Endodermal cell (in vitro differentiated cells): Measurements from ENCODE around the gene RABGAP1L. TPM values are rescaled to one million over a fixed set of nuclear protein-coding genes. Genes with fewer than 3 reads are reported as not detected.
"Not testable (repeated sequence)": the region's sequence is repeated elsewhere in the genome, so short reads cannot be mapped to it uniquely, and the experiment has no call there.

Experiments used
- DNase-seq: peaks from one replicate; pipeline ENCODE4 v3.0.0-alpha.2; 2017
- H3K27ac ChIP-seq: 2 replicates; pipeline ENCODE4 v1.5.1; 2013; ENCODE audit warnings: mild to moderate bottlenecking, low read depth, low read length, moderate library complexity
- H3K27me3 ChIP-seq: 2 replicates; pipeline ENCODE4 v1.6.1; 2013; ENCODE audit warnings: mild to moderate bottlenecking, low read length, moderate library complexity; ENCODE audit not compliant: insufficient read depth, control insufficient read depth, poor library complexity, severe bottlenecking
- H3K36me3 ChIP-seq: 2 replicates; pipeline ENCODE4 v1.7.0; 2013; ENCODE audit warnings: mild to moderate bottlenecking, low read length, moderate library complexity; ENCODE audit not compliant: control insufficient read depth, insufficient read depth
- H3K4me1 ChIP-seq: one replicate; pipeline ENCODE4 v1.7.0; 2013; ENCODE audit warnings: low read length; ENCODE audit not compliant: control insufficient read depth, insufficient read depth
- H3K4me3 ChIP-seq: 2 replicates; pipeline ENCODE4 v1.5.1; 2013; ENCODE audit warnings: mild to moderate bottlenecking, low read length, moderate library complexity
- H3K9ac ChIP-seq: 2 replicates; pipeline ENCODE4 v1.6.1; 2013; ENCODE audit warnings: mild to moderate bottlenecking, low read length, moderate library complexity; ENCODE audit not compliant: poor library complexity, severe bottlenecking; ENCODE audit errors: extremely low read depth
- H3K9me3 ChIP-seq: 2 replicates; pipeline ENCODE4 v1.6.1; 2013; ENCODE audit warnings: mild to moderate bottlenecking, low read length, moderate library complexity; ENCODE audit not compliant: control insufficient read depth
- H3K27ac Mint-ChIP-seq: 2 replicates; pipeline ENCODE4 v1.8.0; 2020; ENCODE audit warnings: mixed read lengths
- H3K27me3 Mint-ChIP-seq: 2 replicates; pipeline ENCODE4 v1.8.0; 2021; ENCODE audit warnings: mild to moderate bottlenecking, mixed read lengths; ENCODE audit not compliant: insufficient read depth
- H3K36me3 Mint-ChIP-seq: 2 replicates; pipeline ENCODE4 v1.8.0; 2020; ENCODE audit warnings: low read depth, mixed read lengths
- H3K4me1 Mint-ChIP-seq: 2 replicates; pipeline ENCODE4 v1.8.0; 2020; ENCODE audit warnings: mixed read lengths
- H3K4me3 Mint-ChIP-seq: 2 replicates; pipeline ENCODE4 v1.8.0; 2020; ENCODE audit warnings: mild to moderate bottlenecking, moderate library complexity, mixed read lengths
- H3K9me3 Mint-ChIP-seq: 2 replicates; pipeline ENCODE4 v1.8.0; 2020; ENCODE audit warnings: mild to moderate bottlenecking, mixed read lengths
- WGBS, 2 experiments: methylation state at CpG; one replicate each; pipeline versions ENCODE4 v1.1.5 to v1.1.7; 2013; ENCODE audit warnings: missing lambda C conversion rate in 2 of 2, mixed read lengths in 1 of 2; ENCODE audit not compliant: insufficient coverage in 1 of 2, insufficient read length in 1 of 2; 5-methylcytosine and 5-hydroxymethylcytosine counted together
- total RNA-seq, 2 donors: library from RNA; stranded (reverse); fragmentation: NEBNext Ultra II Directional in 1 of 2; extraction: Animal tissue kit (Norgen Biotek cat#: 25700) in 1 of 2; gene quantifications; 2 replicates in 1 of 2; 3 replicates in 1 of 2; pipeline ENCODE4 v1.2.1, GENCODE V29; 2021
- TF ChIP-seq, protein P1 (sequence below): fragments of 200-600 bp; sonication (generic); conservative IDR thresholded peaks from 2 replicates; pipeline ENCODE4 v1.5.0; 2021; ENCODE audit warnings: antibody characterized with exemption, mild to moderate bottlenecking

RABGAP1L gene
- total RNA-seq, 2 donors from 2014 or later, result 32.5 to 36.9 TPM

DNA sequence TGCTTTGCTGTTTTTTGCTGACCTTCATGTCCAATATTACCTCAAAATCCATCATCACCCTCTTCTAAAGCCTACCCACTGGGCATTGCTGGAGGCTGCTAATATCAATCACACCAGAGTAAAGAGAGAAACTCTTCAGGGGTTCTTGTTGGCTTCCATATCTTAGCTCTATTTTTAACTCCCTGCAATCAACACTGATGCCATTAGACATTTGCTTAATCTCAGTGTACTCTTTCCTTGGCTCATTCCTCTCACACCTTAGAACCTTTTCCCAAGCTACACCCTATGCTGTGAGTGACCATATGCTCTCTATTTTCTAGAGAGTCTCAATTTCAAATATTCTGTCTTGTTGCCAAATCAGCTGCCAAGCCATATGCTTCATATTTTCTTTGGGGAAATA is 40.6 kb upstream of the RABGAP1L start:
- Mint-ChIP-seq H3K36me3 (no peaks in the 10 kb centered on the region), H3K27me3 (peaks cover 1% of the 10 kb centered on the region), H3K27ac (no peak overlapping the region), H3K9me3 (peaks cover 5% of the 10 kb centered on the region), H3K4me3 (no peak overlapping the region), H3K4me1 (peaks cover 6% of the 10 kb centered on the region)
- Histone ChIP-seq H3K27ac (no peak overlapping the region), H3K36me3 (no peaks in the 10 kb centered on the region), H3K4me1 (no peaks in the 10 kb centered on the region), H3K9ac (no peak overlapping the region), H3K4me3 (no peak overlapping the region), H3K27me3 (no peaks in the 10 kb centered on the region), H3K9me3 (peaks cover 2% of the 10 kb centered on the region)
- TF ChIP-seq, protein P1, sequence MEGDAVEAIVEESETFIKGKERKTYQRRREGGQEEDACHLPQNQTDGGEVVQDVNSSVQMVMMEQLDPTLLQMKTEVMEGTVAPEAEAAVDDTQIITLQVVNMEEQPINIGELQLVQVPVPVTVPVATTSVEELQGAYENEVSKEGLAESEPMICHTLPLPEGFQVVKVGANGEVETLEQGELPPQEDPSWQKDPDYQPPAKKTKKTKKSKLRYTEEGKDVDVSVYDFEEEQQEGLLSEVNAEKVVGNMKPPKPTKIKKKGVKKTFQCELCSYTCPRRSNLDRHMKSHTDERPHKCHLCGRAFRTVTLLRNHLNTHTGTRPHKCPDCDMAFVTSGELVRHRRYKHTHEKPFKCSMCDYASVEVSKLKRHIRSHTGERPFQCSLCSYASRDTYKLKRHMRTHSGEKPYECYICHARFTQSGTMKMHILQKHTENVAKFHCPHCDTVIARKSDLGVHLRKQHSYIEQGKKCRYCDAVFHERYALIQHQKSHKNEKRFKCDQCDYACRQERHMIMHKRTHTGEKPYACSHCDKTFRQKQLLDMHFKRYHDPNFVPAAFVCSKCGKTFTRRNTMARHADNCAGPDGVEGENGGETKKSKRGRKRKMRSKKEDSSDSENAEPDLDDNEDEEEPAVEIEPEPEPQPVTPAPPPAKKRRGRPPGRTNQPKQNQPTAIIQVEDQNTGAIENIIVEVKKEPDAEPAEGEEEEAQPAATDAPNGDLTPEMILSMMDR, result no peak
- DNase-seq, result no peak

DNA sequence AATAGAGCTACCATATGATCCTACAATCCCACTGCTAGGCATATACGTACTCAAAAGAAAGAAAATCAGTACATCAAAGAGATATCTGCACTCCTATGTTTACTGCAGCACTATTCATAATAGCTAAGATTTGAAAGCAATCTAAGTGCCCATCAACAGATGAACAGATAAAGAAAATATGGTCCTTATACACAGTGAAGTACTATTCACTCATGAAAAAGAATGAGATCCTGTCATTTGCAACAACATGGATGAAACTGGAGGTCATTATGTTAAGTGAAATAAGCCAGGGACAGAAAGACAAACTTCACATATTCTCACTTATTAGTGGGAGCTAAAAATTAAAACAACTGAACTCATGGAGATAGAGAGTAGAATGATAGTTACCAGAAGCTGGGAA is 37.0 kb upstream of the RABGAP1L start:
- DNase-seq, H3K4me1 Mint-ChIP-seq, H3K27me3 ChIP-seq, H3K4me1 ChIP-seq, H3K27me3 Mint-ChIP-seq, H3K27ac ChIP-seq, H3K36me3 Mint-ChIP-seq, H3K27ac Mint-ChIP-seq, H3K36me3 ChIP-seq, H3K9ac ChIP-seq, H3K4me3 ChIP-seq, H3K4me3 Mint-ChIP-seq: not testable (repeated sequence)
- H3K9me3 Mint-ChIP-seq, result peaks cover 34% of the 10 kb centered on the region
- H3K9me3 ChIP-seq, result peaks cover 14% of the 10 kb centered on the region
- WGBS, 2 experiments, result 90 to 97% methylated on average over 1 of the region's 1 CpG

DNA sequence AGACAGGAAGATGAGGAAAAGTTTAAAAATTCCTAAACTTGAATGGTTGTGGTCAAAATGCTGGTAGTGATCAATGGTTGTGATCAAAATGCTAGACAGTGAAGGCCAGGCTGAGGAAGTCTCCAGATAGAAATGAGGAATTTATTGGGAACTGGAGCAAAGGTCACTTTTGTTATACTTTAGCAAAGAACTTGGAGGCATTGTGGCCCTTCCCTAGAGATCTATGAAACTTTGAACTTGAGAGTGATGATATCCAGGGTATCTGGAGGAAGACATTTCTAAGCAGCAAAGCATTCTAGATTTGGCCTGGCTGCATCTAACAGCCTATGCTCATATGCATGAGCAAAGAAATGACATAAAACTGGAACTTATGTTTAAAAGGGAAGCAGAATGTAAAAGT is 35.5 kb upstream of the RABGAP1L start:
- Mint-ChIP-seq H3K4me3 (no peak overlapping the region), H3K36me3 (no peaks in the 10 kb centered on the region), H3K4me1 (peaks cover under 1% of the 10 kb centered on the region), H3K27me3 (peaks cover 3% of the 10 kb centered on the region), H3K27ac (no peak overlapping the region), H3K9me3 (peaks cover 34% of the 10 kb centered on the region)
- Histone ChIP-seq H3K9ac (no peak overlapping the region), H3K27me3 (no peaks in the 10 kb centered on the region), H3K36me3 (no peaks in the 10 kb centered on the region), H3K4me3 (no peak overlapping the region), H3K27ac (no peak overlapping the region), H3K4me1 (no peaks in the 10 kb centered on the region), H3K9me3 (peaks cover 14% of the 10 kb centered on the region)
- TF ChIP-seq, protein P1, result no peak
- DNase-seq, result no peak

DNA sequence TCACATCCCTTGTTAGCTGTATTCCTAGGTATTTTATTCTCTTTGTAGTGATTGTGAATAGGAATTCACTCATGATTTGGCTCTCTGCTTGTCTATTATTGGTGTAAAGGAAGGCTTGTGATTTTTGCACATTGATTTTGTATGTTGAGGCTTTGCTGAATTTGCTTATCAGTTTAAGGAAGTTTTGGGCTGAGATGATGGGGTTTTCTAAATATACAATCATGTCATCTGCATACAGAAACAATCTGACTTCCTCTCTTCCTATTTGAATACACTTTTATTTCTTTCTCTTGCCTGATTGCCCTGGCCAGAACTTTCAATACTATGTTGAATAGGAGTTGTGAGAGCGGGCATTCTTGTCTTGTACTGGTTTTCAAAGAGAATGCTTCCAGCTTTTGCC is 32.1 kb upstream of the RABGAP1L start:
- H3K9me3 ChIP-seq, result peaks cover 14% of the 10 kb centered on the region
- H3K27ac ChIP-seq, H3K4me3 Mint-ChIP-seq, H3K4me1 ChIP-seq, H3K27me3 Mint-ChIP-seq, H3K36me3 Mint-ChIP-seq, H3K27me3 ChIP-seq, H3K27ac Mint-ChIP-seq, DNase-seq, H3K9ac ChIP-seq, H3K36me3 ChIP-seq, H3K4me3 ChIP-seq: not testable (repeated sequence)
- Mint-ChIP-seq H3K9me3 (peaks cover 34% of the 10 kb centered on the region), H3K4me1 (peaks cover 15% of the 10 kb centered on the region)
- 50 to 67% methylated on average over 1 of the region's 1 CpG for WGBS, 2 experiments
